Tibial nerve (tissue), 3 donors: ENCODE results near the gene CTNND1.

ENCODE experiments used
- POLR2A ChIP-seq, 2 donors: fragments of 450-650 bp; IDR thresholded peaks; one replicate each; pipeline ENCODE4 v1.6.1; 2017; ENCODE audit warnings: antibody characterized with exemption in 2 of 2, mild to moderate bottlenecking in 2 of 2, moderate library complexity in 2 of 2
- TF ChIP-seq, protein P1 (sequence below), 5 experiments: fragments of 200-600 bp in 3 of 5; fragments of 450-650 bp in 2 of 5; sonication (generic) in 3 of 5; IDR thresholded peaks; one replicate each; pipeline ENCODE4 v1.5.1; 2016 to 2019; ENCODE audit warnings: antibody characterized with exemption in 5 of 5, mild to moderate bottlenecking in 3 of 5, moderate library complexity in 2 of 5

DNA sequence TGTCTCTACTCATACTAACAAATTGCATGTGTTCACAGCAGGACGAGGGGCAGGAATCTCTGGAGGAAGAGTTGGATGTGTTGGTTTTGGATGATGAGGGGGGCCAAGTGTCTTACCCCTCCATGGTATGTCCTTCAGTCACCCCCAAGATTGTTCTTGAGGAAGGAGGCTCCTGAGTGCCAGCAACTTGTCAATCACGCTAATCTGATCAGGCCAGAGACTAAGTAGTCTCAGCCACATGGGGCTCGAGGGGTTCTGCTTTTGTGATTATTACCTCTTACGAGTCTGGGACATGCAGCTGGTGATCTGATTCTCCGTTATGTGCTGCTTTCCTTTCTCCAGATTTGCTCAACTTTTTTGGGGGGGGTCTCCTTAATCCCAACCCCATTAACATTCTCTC is 54.3 kb downstream of the CTNND1 start:
- TF ChIP-seq, protein P1, sequence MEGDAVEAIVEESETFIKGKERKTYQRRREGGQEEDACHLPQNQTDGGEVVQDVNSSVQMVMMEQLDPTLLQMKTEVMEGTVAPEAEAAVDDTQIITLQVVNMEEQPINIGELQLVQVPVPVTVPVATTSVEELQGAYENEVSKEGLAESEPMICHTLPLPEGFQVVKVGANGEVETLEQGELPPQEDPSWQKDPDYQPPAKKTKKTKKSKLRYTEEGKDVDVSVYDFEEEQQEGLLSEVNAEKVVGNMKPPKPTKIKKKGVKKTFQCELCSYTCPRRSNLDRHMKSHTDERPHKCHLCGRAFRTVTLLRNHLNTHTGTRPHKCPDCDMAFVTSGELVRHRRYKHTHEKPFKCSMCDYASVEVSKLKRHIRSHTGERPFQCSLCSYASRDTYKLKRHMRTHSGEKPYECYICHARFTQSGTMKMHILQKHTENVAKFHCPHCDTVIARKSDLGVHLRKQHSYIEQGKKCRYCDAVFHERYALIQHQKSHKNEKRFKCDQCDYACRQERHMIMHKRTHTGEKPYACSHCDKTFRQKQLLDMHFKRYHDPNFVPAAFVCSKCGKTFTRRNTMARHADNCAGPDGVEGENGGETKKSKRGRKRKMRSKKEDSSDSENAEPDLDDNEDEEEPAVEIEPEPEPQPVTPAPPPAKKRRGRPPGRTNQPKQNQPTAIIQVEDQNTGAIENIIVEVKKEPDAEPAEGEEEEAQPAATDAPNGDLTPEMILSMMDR (IDR thresholded peaks at IDR 0.05): no peak
- TF ChIP-seq POLR2A (IDR thresholded peaks at IDR 0.05): no peak
